Subcutaneous adipose tissue (tissue), 4 donors: ENCODE data around the gene TMC5. TPM values are rescaled to one million over a fixed set of nuclear protein-coding genes. Genes with fewer than 3 reads are reported as not detected.

Experiments used
- total RNA-seq, 4 donors: library from RNA; depleted of rRNA; stranded (reverse); fragments of >200 nt; gene quantifications; one replicate each; pipeline ENCODE4 v1.1.0, GENCODE V29; 2016
- TF ChIP-seq, protein P1 (sequence below): fragments of 450-650 bp; IDR thresholded peaks from one replicate; pipeline ENCODE4 v1.5.1; 2016; ENCODE audit warnings: low read depth, mild to moderate bottlenecking, control low read depth, antibody characterized with exemption, moderate library complexity

TMC5 gene
- total RNA-seq, 4 donors from 2014 or later, result 0.16 to 0.22 (median 0.17) TPM; not detected in 1

DNA sequence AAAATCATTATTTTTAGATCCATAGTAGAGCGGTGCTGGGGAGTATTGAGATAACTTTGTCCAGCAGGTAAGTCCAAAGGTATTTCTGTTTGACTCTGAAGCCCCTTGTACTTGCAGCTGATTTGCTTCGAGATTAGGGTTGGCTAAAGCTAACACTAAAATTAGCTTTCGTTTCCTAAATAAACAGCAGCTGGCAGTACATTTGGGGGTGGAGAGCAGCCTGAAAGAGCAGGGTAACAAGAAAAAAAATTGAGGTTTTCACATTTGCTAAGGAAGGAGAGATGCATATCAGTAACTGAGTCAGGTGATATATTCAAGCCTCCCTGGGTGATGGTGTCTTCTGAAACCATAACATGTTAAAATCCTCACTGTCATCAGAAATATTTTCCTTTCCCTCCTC lies 37.4 kb upstream of the TMC5 start:
- TF ChIP-seq, protein P1, sequence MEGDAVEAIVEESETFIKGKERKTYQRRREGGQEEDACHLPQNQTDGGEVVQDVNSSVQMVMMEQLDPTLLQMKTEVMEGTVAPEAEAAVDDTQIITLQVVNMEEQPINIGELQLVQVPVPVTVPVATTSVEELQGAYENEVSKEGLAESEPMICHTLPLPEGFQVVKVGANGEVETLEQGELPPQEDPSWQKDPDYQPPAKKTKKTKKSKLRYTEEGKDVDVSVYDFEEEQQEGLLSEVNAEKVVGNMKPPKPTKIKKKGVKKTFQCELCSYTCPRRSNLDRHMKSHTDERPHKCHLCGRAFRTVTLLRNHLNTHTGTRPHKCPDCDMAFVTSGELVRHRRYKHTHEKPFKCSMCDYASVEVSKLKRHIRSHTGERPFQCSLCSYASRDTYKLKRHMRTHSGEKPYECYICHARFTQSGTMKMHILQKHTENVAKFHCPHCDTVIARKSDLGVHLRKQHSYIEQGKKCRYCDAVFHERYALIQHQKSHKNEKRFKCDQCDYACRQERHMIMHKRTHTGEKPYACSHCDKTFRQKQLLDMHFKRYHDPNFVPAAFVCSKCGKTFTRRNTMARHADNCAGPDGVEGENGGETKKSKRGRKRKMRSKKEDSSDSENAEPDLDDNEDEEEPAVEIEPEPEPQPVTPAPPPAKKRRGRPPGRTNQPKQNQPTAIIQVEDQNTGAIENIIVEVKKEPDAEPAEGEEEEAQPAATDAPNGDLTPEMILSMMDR, result no peak

DNA sequence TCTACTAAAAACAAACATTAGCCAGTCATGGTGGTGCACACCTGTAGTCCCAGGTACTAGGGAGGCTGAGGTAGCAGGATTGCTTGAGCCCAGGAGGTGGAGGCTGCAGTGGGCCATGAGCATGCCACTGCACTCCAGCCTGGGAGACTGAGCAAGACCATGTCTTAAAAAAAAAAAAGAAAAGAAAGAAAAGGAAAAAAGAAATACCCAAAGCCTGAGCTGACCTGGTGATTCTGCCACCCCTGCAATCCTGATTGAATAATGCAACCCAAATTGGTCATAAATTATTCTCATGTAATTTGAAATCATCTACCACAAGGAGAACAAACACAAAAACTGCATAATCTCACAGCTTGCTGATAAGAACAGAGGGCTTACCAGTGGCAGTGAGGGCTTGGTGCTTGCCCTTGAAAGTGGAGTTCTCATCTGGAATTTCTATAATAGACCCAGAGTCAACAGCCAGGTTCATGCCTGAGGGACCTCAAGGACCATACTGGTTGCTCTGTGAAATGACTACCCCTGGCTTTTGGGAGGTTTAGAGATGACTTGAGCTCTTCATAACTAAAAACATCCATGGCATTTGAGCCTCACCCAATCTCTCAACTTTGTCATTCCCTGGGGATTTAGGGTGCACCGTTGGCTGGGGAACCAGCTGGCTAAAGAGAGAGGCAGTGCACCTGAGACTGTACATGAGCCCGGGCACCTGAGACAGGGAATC lies 35.4 kb upstream of the TMC5 start:
- TF ChIP-seq, protein P1, result no peak

DNA sequence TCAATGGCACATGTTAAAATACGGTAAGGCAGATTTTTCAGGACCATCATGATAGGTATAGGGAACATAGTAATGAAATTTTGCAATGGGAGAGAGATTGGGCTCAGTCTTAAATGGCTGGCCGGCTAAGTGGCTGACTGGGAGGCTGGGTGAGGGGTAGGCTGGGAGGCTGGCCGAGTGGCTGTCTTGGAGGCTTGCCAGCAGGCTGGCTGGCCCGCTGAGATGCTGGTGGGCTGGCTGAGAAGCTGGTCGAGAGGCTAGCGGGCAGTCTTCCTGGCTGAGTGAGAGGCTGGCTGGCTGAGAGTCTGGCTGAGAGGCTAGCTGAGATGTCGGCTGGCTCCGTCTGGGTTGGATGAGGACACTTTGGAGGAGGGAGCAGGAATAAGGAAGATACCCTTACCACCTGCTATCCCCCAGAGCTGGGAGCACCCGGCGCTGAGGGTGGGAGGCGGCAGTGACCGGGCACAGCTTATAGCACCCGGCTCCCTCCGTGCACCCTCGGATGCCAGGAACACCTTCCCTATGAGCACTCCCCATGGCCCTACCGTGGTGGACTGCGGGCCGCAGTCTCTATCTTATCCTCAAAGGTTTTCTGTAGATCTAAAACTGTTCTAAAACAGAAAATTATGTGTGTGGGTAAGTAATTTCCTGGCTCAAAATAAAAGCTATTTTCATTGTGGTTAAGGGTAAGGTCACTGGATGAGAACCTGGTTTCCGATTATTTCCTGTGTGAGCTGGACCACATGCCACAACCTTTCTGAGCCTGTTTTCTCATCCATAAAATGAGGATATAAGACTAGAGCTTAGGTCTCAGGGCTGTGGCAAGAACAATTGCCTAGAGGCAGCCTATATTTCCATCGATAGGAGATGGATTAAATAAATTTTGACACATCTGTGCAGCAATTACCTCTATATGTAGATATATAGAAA lies 34.5 kb upstream of the TMC5 start:
- TF ChIP-seq, protein P1, result no peak

DNA sequence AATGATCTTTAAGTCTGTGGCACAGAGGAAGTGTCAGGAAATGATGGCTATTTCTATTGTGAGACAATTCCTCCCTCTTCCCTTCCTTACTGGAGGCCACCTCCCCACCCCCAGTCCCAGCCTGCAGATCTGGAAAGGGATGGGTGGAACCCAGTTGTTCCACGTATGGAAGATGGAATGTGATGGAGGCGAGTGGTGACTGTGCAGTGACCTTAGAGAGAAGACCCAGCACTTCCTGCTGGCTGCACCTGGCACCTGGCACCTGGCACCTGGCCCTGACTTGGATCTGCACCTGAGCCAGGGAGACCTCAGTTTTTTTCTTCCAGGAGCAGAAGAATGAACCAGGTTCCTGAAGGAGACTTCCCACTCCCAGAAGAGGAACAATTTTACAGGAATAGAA lies 33.0 kb upstream of the TMC5 start:
- TF ChIP-seq, protein P1, result no peak

DNA sequence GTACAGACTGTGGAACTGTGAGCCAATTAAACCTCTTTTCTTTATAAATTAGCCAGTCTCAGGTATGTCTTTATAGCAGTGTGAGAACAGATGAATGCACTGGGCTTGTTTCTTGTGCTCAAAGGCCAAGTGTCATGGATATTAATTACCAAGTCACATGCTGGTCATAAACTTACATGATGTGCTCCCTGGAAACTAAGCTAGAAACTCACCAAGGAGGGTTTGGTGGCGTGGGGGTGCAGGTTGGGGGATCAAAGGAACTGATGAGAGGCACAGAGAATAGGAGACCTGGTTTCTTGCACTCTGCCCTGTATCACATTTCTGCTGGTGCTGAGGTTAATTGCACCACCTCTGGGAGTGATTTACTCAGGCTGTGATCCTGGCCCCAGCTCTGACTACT lies 31.2 kb upstream of the TMC5 start:
- TF ChIP-seq, protein P1, result no peak

DNA sequence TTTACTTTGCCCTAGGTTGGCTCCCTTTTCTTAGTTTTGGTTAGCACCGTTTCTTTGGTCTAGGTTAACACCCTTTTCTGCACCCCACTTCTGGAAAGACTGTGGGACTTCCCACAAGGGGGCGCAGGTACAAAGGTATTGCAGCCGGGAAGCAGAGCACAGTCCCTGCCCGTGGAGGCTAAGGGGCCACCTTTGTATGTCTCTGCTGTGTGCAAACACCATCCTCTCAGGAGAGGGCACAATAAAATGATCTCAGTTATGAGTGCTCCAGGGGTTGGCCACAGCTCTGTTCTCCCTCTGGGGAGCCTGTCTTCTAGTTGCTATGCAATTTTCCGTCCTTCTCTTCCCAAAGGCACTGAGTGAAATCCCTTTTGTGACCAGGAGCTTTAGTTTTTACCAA lies 28.4 kb upstream of the TMC5 start:
- TF ChIP-seq, protein P1, result no peak

DNA sequence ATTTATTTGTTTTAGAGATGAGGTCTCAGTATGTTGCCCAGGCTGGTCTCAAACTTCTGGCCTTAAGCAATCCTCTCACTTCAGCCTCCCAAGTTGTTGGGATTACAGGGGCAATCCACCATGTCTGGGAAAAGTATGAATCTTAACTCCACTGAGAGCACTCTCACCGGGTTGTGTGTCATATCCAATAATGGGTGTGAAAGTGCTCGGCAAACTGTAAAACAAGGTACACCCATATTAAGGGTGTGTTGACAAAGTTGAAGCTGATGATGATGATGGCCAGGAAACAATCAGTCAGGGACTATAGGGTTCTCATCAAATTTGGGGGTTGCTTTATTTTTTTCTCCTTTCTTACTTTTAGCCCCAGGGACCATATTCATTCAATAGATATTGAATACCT lies 25.3 kb upstream of the TMC5 start:
- TF ChIP-seq, protein P1, result no peak
